Adrenal gland (tissue), 12 donors: Measurements from ENCODE around the gene MYLK. TPM values are rescaled to one million over a fixed set of nuclear protein-coding genes. Genes with fewer than 3 reads are reported as not detected.

ENCODE experiments used
- DNase-seq, 7 donors: peaks; one replicate each; pipeline ENCODE4 v3.0.0-alpha.2; 2019 to 2020
- H3K27ac ChIP-seq, 5 donors: fragments of 200-600 bp; sonication (generic) in 4 of 5; 1 replicate in 3 of 5; 2 replicates in 2 of 5; pipeline versions ENCODE4 v1.5.1 to v1.8.0; 2016 to 2020; ENCODE audit warnings: mild to moderate bottlenecking in 1 of 5
- H3K27me3 ChIP-seq: fragments of 200-600 bp; 2 replicates; pipeline ENCODE4 v1.8.0; 2021
- H3K36me3 ChIP-seq, 2 donors: fragments of 200-600 bp; replicated peaks in 1 of 2; 1 replicate in 1 of 2; 2 replicates in 1 of 2; pipeline versions ENCODE4 v1.5.1 to v1.8.0; 2018 to 2022
- H3K4me1 ChIP-seq, 2 donors: fragments of 200-600 bp; replicated peaks in 1 of 2; 1 replicate in 1 of 2; 2 replicates in 1 of 2; pipeline versions ENCODE4 v1.5.1 to v1.8.0; 2018 to 2021
- H3K4me3 ChIP-seq, 4 donors: fragments of 200-600 bp; sonication (generic) in 3 of 4; one replicate each; pipeline ENCODE4 v1.5.1; 2016 to 2018
- H3K9me3 ChIP-seq, 3 donors: fragments of 200-600 bp; sonication (generic) in 1 of 3; replicated peaks in 1 of 3; 1 replicate in 2 of 3; 2 replicates in 1 of 3; pipeline versions ENCODE4 v1.5.1 to v1.8.0; 2016 to 2021
- CTCF ChIP-seq, 6 experiments: fragments of 450-650 bp in 4 of 6; fragments of 200-600 bp in 2 of 6; sonication (generic) in 1 of 6; IDR thresholded peaks; 1 replicate in 5 of 6; 2 replicates in 1 of 6; pipeline versions ENCODE4 v1.5.1 to v1.8.0; 2016 to 2021; ENCODE audit warnings: antibody characterized with exemption in 6 of 6, mild to moderate bottlenecking in 2 of 6, moderate library complexity in 1 of 6
- POLR2A ChIP-seq, 2 donors: fragments of 450-650 bp; IDR thresholded peaks; one replicate each; pipeline ENCODE4 v1.6.1; 2017; ENCODE audit warnings: antibody characterized with exemption in 2 of 2, mild to moderate bottlenecking in 2 of 2, moderate library complexity in 1 of 2
- WGBS, 4 donors: extraction: QIAGEN DNeasy Blood & Tissue Kit in 2 of 4; methylation state at CpG; one replicate each; pipeline versions ENCODE4 v1.1.5 to v1.1.7; 2013 to 2017; 5-methylcytosine and 5-hydroxymethylcytosine counted together
- intact Hi-C, 2 donors: fragments of 100-400 bp; cut with DNase I; formaldehyde crosslinking; loops; one replicate each; pipeline versions ENCODE4 v1.14.1 to v1.15.0; 2022 to 2023
- polyA plus RNA-seq, 3 donors: library from polyadenylated mRNA; stranded (reverse); fragments of 200-250 nt in 2 of 3; fragments of 350-450 nt in 1 of 3; fragmentation: Illumina TruSeq in 1 of 3; extraction: RNeasy Lipid Tissue Mini Kit (QIAGEN cat#74804) in 1 of 3; gene quantifications; one replicate each; pipeline ENCODE4 v1.2.3, GENCODE V29; 2013 to 2014
- total RNA-seq, 9 donors: library from RNA; depleted of rRNA in 4 of 9; stranded (reverse); fragments of >200 nt in 4 of 9; fragments of 120-200 nt in 1 of 9; fragmentation: NEBNext Ultra II Directional in 1 of 9; extraction: Animal tissue kit (Norgen Biotek cat#: 25700) in 1 of 9; gene quantifications; one replicate each; pipeline versions ENCODE4 v1.1.0 to v1.2.4, GENCODE V29; 2013 to 2023
- donor health status: healthy with polysubstance abuse.
- donor health status: Bipolar disorder and iron deficiency.
- donor health status: DM: yes; HTN: yes; CAD: no.
- donor health status: DM: no; HTN: no; CAD: no.
- donor health status: DM: no; HTN: no; CAD: no.
- donor health status: DM: yes; HTN: yes; CAD: no.

Gene MYLK
- total and polyA plus RNA-seq, 12 donors: 13.3 to 124 (median 53.8) TPM

GRCh38 chr3:123716411-123716810 is 167.7 kb downstream of the MYLK start:
- Histone ChIP-seq H3K9me3 (no peaks in the 10 kb centered on the region), H3K4me3 (no peak overlapping the region), H3K36me3 (no peaks in the 10 kb centered on the region), H3K4me1 (peaks cover 0 to 9% of the 10 kb centered on the region in 2 donors), H3K27ac (no peak overlapping the region), H3K27me3 (no peaks in the 10 kb centered on the region)
- no peak for DNase-seq
- WGBS, 4 donors: 84 to 93% (median 88%) methylated on average over 4 of the region's 4 CpGs
- intact Hi-C loops: no loop called here
- no peak for TF ChIP-seq CTCF (IDR thresholded peaks at IDR 0.05)

GRCh38 chr3:123713211-123713610 is 170.9 kb downstream of the MYLK start:
- no peaks in the 10 kb centered on the region for H3K36me3 ChIP-seq
- no peaks in the 10 kb centered on the region for H3K27me3 ChIP-seq
- WGBS, 4 donors: 91 to 95% (median 93%) methylated on average over 8 of the region's 8 CpGs
- peak overlapping the region in 1 of 5 donors; percentile 68 for H3K27ac ChIP-seq
- no peak for TF ChIP-seq POLR2A (IDR thresholded peaks at IDR 0.05)
- no peak for TF ChIP-seq CTCF (IDR thresholded peaks at IDR 0.05)
- H3K4me1 ChIP-seq: peaks cover 0 to 9% of the 10 kb centered on the region in 2 donors
- no peak for DNase-seq
- no peaks in the 10 kb centered on the region for H3K9me3 ChIP-seq
- no peak overlapping the region for H3K4me3 ChIP-seq
- intact Hi-C loops: no loop called here

- no peaks in the 10 kb centered on the region for H3K27me3 ChIP-seq
- H3K27ac ChIP-seq: peak overlapping the region in 3 of 5 donors; percentile 19 to 68 (median 24)
- H3K9me3 ChIP-seq: no peaks in the 10 kb centered on the region
- TF ChIP-seq CTCF (IDR thresholded peaks at IDR 0.05) (no peak), POLR2A (IDR thresholded peaks at IDR 0.05) (no peak)
- H3K36me3 ChIP-seq: no peaks in the 10 kb centered on the region
- no peak overlapping the region for H3K4me3 ChIP-seq
- WGBS, 4 donors: 50 to 65% (median 60%) methylated on average over 10 to 14 of the region's 14 CpGs
- no peak for DNase-seq
- intact Hi-C loops: no loop called here
- peaks cover 0 to 9% of the 10 kb centered on the region in 2 donors for H3K4me1 ChIP-seq
Observed at GRCh38 chr3:123712077-123712860, 171.9 kb downstream of the MYLK start.

GRCh38 chr3:123711356-123711755 is 172.8 kb downstream of the MYLK start:
- Histone ChIP-seq H3K4me1 (peaks cover 0 to 9% of the 10 kb centered on the region in 2 donors), H3K4me3 (no peak overlapping the region), H3K27me3 (no peaks in the 10 kb centered on the region), H3K27ac (peak overlapping the region in 1 of 5 donors; percentile 68), H3K36me3 (no peaks in the 10 kb centered on the region), H3K9me3 (no peaks in the 10 kb centered on the region)
- TF ChIP-seq POLR2A (IDR thresholded peaks at IDR 0.05): no peak
- no peak for TF ChIP-seq CTCF (IDR thresholded peaks at IDR 0.05)
- no peak for DNase-seq
- WGBS, 4 donors: 90 to 97% (median 93%) methylated on average over 3 of the region's 3 CpGs
- intact Hi-C loops: no loop called here
